ENCODE data around the gene EPS15. TPM values are rescaled to one million over a fixed set of nuclear protein-coding genes. Genes with fewer than 3 reads are reported as not detected.

EPS15 gene
- total and polyA plus RNA-seq, 2 of the 8 experiments (the other 6 are each of a cell fraction or from before 2014, with no cell fraction given) = 15.9 to 57.2 TPM

DNA sequence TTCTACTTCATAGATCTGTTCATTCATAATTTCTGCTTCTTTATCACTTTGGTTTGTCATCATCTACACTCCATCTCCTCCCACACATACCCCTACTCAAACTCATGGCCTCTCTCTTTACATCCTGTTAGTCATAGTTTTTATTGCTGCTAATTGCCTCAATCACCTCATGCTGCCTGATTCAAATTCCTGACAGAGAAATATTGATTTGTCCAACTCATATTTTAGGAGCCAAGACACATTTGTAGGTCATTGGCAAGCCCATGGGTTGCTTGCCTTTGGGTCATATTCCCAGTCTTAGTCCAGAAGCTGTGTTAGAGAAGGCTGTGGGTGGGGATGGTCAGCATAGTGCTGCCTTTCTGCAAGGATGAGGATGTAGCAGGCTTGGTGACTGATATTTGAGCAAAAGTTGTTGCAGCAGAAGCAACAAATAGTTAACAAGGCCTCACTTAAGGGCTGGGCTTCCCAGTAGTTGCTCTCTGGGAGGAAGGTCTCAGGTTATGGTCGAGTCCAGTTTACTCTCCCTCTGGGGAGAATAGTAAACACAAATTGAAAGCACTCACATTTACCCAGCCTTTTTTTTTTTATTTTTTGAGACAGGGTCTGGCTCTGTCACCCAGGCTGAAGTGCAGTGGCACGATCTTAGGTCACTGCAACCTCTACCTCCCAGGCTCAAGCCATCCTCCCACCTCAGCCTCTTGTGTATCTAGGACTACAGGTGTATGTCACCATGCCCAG lies 22.4 kb upstream of the EPS15 start:
- Histone ChIP-seq H3K9me3 (ENCODE audit: insufficient read depth in 2 of 2, low read depth in 1 of 2, low read length in 1 of 2) (peaks cover 0 to 2% of the 10 kb centered on the region in 2 experiments; a peak in 1 of 4 replicates), H4K20me1 (replicated peaks in 1 of 2; ENCODE audit: control insufficient read depth in 1 of 2, insufficient read depth in 2 of 2, low read length in 2 of 2) (no peaks in the 10 kb centered on the region), H4K91ac (replicated peaks; ENCODE audit: insufficient read length, low read length) (no peak overlapping the region), H3K4me2 (ENCODE audit: insufficient read depth in 1 of 2, low read depth in 2 of 2, low read length in 2 of 2) (no peak overlapping the region), H2BK5ac (ENCODE audit: low read depth, low read length) (no peak overlapping the region), H2BK12ac (ENCODE audit: low read depth, low read length) (no peak overlapping the region), H3K23ac (ENCODE audit: insufficient read length) (no peak overlapping the region), H3K27me3 (replicated peaks in 1 of 4; ENCODE audit: control insufficient read depth in 3 of 4, extremely low read depth in 1 of 4, insufficient read depth in 3 of 4, low read length in 3 of 4) (no peaks in the 10 kb centered on the region), H3K18ac (ENCODE audit: extremely low read depth, low read length) (no peak overlapping the region), H3K4ac (replicated peaks; ENCODE audit: insufficient read length, low read depth, low read length) (no peak overlapping the region), H3K4me3 (ENCODE audit: extremely low read depth in 1 of 4, insufficient read depth in 2 of 4, low read depth in 3 of 4, low read length in 4 of 4) (no peak overlapping the region), H3K9ac (replicated peaks in 1 of 4; ENCODE audit: extremely low read depth in 1 of 4, low read depth in 3 of 4, low read length in 3 of 4) (no peak overlapping the region), H2AK5ac (ENCODE audit: low read depth, low read length) (no peak overlapping the region), H3K4me1 (replicated peaks in 1 of 4; ENCODE audit: control insufficient read depth in 3 of 4, insufficient read depth in 4 of 4, low read length in 3 of 4) (no peaks in the 10 kb centered on the region), H2BK20ac (ENCODE audit: low read length) (no peak overlapping the region), H3K36me3 (ENCODE audit: control insufficient read depth in 2 of 4, insufficient read depth in 4 of 4, low read length in 3 of 4) (no peaks in the 10 kb centered on the region), H3K14ac (ENCODE audit: insufficient read length) (no peak overlapping the region), H3K79me1 (ENCODE audit: low read depth, low read length) (no peaks in the 10 kb centered on the region), H4K5ac (ENCODE audit: insufficient read length, low read depth, low read length) (no peak overlapping the region), H3K79me2 (ENCODE audit: control insufficient read depth in 1 of 2, insufficient read depth in 2 of 2, low read length in 2 of 2) (no peaks in the 10 kb centered on the region), H3K23me2 (ENCODE audit: low read depth, low read length) (no peaks in the 10 kb centered on the region), H2AFZ (ENCODE audit: low read length) (no peak overlapping the region), H2BK120ac (replicated peaks; ENCODE audit: low read depth, low read length) (no peak overlapping the region), H3K27ac (ENCODE audit: low read depth, low read length) (no peak overlapping the region), H2BK15ac (ENCODE audit: low read length) (no peak overlapping the region), H4K8ac (ENCODE audit: extremely low read depth, insufficient read depth, low read length) (no peak overlapping the region; the same call in 1 of the 2 replicates), H3K56ac (replicated peaks; ENCODE audit: insufficient read length, low read depth, low read length) (no peak overlapping the region)
- TF ChIP-seq CBX5 (IDR thresholded peaks at IDR 0.05; ENCODE audit: low read depth, low read length) (no peak), CTBP2 (IDR thresholded peaks at IDR 0.05; ENCODE audit: borderline replicate concordance, insufficient read depth, insufficient read length, low read length) (no peak), CREB1 (IDR thresholded peaks at IDR 0.05) (no peak), JUN (IDR thresholded peaks at IDR 0.05; ENCODE audit: low read depth, low read length) (no peak), SP1 (IDR thresholded peaks at IDR 0.05; ENCODE audit: low read depth, low read length) (no peak), GABPA (IDR thresholded peaks at IDR 0.05; ENCODE audit: borderline replicate concordance, insufficient read depth, low read length) (no peak), NANOG (IDR thresholded peaks at IDR 0.05; ENCODE audit: insufficient read depth, low read depth, low read length, poor library complexity, severe bottlenecking) (no peak), SIX5 (IDR thresholded peaks at IDR 0.05; ENCODE audit: low read depth, low read length) (no peak), TEAD4 (IDR thresholded peaks at IDR 0.05; ENCODE audit: low read depth, low read length) (no peak), RBBP5 (IDR thresholded peaks at IDR 0.05; ENCODE audit: borderline replicate concordance, low read depth, low read length) (no peak)
- POLR2A ChIA-PET (ENCODE audit: partially characterized antibody) = no interaction called here
- 94% methylated on average over 2 of the region's 2 CpGs; no CpG with 5 or more reads in 1 of the 2 experiments for WGBS, 2 experiments (ENCODE audit: extremely low coverage in 1 of 2, insufficient coverage in 1 of 2, insufficient read length in 1 of 2, insufficient replicate concordance in 2 of 2, low coverage in 1 of 2, low lambda C conversion rate in 2 of 2, missing lambda C conversion rate in 1 of 2)
- DNase-seq (ENCODE audit: low read depth in 1 of 2, low spot score in 2 of 2) = no peak
- CTCF ChIA-PET (ENCODE audit: partially characterized antibody) = no interaction called here
- no peak for FAIRE-seq

All from H1 (cell line).